Ascending aorta (tissue), 2 donors: ENCODE measurements around the gene SUCO. TPM values are rescaled to one million over a fixed set of nuclear protein-coding genes. Genes with fewer than 3 reads are reported as not detected.

ENCODE experiments used
- DNase-seq, 2 donors: peaks; one replicate each; pipeline ENCODE4 v3.0.0-alpha.2; 2019; ENCODE audit warnings: low spot score in 2 of 2
- H3K27ac ChIP-seq, 2 donors: fragments of 200-600 bp; sonication (generic); one replicate each; pipeline ENCODE4 v1.5.1; 2016 to 2017; ENCODE audit warnings: mild to moderate bottlenecking in 1 of 2
- H3K27me3 ChIP-seq: fragments of 200-600 bp; sonication (generic); one replicate; pipeline ENCODE4 v1.5.1; 2017
- H3K36me3 ChIP-seq, 2 donors: fragments of 200-600 bp; sonication (generic); one replicate each; pipeline ENCODE4 v1.5.1; 2016
- H3K4me1 ChIP-seq, 2 donors: fragments of 200-600 bp; sonication (generic); one replicate each; pipeline ENCODE4 v1.5.1; 2016 to 2017; ENCODE audit warnings: mild to moderate bottlenecking in 1 of 2
- H3K4me3 ChIP-seq, 2 donors: fragments of 200-600 bp; sonication (generic); one replicate each; pipeline ENCODE4 v1.5.1; 2016 to 2017; ENCODE audit warnings: mild to moderate bottlenecking in 1 of 2
- H3K9me3 ChIP-seq, 2 donors: fragments of 200-600 bp; sonication (generic); one replicate each; pipeline ENCODE4 v1.5.1; 2016
- intact Hi-C: fragments of 100-400 bp; cut with DNase I; formaldehyde crosslinking; loops from one replicate; pipeline ENCODE4 v1.15.1; 2023
- total RNA-seq: library from RNA; depleted of rRNA; stranded (reverse); fragments of >200 nt; gene quantifications from one replicate; pipeline ENCODE4 v1.1.0, GENCODE V29; 2016
- TF ChIP-seq, protein P1 (sequence below), 3 experiments: fragments of 200-600 bp in 2 of 3; fragments of 450-650 bp in 1 of 3; sonication (generic) in 2 of 3; IDR thresholded peaks; one replicate each; pipeline ENCODE4 v1.5.1; 2016 to 2019; ENCODE audit warnings: antibody characterized with exemption in 3 of 3, mild to moderate bottlenecking in 1 of 3, moderate library complexity in 1 of 3

SUCO gene
- total RNA-seq, 1 donor from 2014 or later = 7.8 TPM

DNA sequence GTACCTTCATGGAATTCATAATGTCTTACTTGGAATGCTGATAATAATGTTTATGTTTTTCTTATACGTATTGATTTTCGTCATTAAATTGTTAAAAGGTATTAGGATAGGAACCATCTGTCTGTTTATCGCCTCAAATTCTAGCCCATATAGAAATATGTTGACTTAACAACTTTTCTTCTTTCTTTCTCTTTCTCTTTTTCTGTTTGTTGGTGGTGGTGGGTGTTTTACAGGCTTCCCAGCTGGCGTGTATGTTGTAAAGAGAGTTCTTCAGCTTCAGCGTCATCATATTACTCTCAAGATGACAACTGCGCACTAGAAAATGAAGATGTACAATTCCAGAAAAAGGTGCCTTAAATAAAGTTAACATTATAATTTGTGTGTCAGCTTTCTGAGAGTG, 18.3 kb downstream of the SUCO start:
- Histone ChIP-seq H3K9me3 (no peaks in the 10 kb centered on the region), H3K27me3 (no peaks in the 10 kb centered on the region), H3K4me3 (no peak overlapping the region), H3K36me3 (no peaks in the 10 kb centered on the region), H3K4me1 (peaks cover 0 to 4% of the 10 kb centered on the region in 2 donors), H3K27ac (no peak overlapping the region)
- no peak for DNase-seq
- TF ChIP-seq, protein P1, sequence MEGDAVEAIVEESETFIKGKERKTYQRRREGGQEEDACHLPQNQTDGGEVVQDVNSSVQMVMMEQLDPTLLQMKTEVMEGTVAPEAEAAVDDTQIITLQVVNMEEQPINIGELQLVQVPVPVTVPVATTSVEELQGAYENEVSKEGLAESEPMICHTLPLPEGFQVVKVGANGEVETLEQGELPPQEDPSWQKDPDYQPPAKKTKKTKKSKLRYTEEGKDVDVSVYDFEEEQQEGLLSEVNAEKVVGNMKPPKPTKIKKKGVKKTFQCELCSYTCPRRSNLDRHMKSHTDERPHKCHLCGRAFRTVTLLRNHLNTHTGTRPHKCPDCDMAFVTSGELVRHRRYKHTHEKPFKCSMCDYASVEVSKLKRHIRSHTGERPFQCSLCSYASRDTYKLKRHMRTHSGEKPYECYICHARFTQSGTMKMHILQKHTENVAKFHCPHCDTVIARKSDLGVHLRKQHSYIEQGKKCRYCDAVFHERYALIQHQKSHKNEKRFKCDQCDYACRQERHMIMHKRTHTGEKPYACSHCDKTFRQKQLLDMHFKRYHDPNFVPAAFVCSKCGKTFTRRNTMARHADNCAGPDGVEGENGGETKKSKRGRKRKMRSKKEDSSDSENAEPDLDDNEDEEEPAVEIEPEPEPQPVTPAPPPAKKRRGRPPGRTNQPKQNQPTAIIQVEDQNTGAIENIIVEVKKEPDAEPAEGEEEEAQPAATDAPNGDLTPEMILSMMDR (IDR thresholded peaks at IDR 0.05) = no peak
- intact Hi-C loops = no loop called here

- DNase-seq = no peak
- Histone ChIP-seq H3K4me3 (no peak overlapping the region), H3K36me3 (peaks cover 18 to 26% of the 10 kb centered on the region in 2 donors), H3K27me3 (no peaks in the 10 kb centered on the region), H3K4me1 (no peaks in the 10 kb centered on the region), H3K27ac (no peak overlapping the region), H3K9me3 (no peaks in the 10 kb centered on the region)
- TF ChIP-seq, protein P1 (IDR thresholded peaks at IDR 0.05) = no peak
- intact Hi-C loops = no loop called here
Observed at GRCh38 chr1:172554915-172555314, 22.0 kb downstream of the SUCO start.

GRCh38 chr1:172556461-172556860, 23.5 kb downstream of the SUCO start:
- Histone ChIP-seq H3K9me3 (no peaks in the 10 kb centered on the region), H3K36me3 (peaks cover 18 to 34% of the 10 kb centered on the region in 2 donors), H3K27ac (no peak overlapping the region), H3K4me3 (no peak overlapping the region), H3K27me3 (no peaks in the 10 kb centered on the region), H3K4me1 (no peaks in the 10 kb centered on the region)
- DNase-seq = no peak
- intact Hi-C loops = no loop called here
- TF ChIP-seq, protein P1 (IDR thresholded peaks at IDR 0.05) = no peak

- Histone ChIP-seq H3K4me1 (no peaks in the 10 kb centered on the region), H3K27me3 (no peaks in the 10 kb centered on the region), H3K9me3 (no peaks in the 10 kb centered on the region), H3K36me3 (peaks cover 18 to 34% of the 10 kb centered on the region in 2 donors), H3K27ac (no peak overlapping the region), H3K4me3 (no peak overlapping the region)
- intact Hi-C loops = no loop called here
- TF ChIP-seq, protein P1 (IDR thresholded peaks at IDR 0.05) = no peak
- DNase-seq = no peak
Observed at GRCh38 chr1:172557270-172557669, 24.3 kb downstream of the SUCO start.

DNA sequence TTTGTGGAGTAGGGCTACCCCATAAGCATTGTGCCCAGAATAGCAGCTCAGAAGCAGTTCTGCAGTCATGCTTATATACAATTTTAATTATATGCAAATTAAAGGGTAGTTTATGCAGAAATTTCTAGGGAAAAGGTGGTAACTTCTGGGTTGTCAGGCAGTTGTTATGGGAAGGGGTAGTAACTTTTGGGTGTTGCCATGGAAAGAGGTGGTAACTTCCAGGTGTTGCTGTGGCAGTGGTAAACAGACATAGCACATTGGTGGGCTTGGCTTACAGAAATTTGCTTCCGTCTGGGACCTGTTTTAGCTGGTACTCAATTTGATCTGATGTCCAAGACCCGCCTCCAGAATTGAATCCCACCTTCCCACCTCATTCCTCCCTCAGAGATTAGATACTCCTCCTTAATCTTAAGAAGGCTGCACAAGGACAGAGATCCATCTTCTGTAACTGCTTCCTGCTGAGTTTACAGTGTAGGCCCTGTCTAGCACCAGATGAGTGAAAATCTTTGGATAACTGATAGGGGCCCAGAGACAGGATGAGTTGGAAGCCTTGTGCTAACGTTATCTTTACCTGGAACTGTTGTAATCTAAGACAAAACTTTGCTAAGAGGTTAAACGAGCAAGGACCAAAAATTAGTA, 26.7 kb downstream of the SUCO start:
- Histone ChIP-seq H3K4me3 (no peak overlapping the region), H3K27ac (no peak overlapping the region), H3K9me3 (no peaks in the 10 kb centered on the region), H3K36me3 (peaks cover 18 to 40% of the 10 kb centered on the region in 2 donors), H3K4me1 (no peaks in the 10 kb centered on the region), H3K27me3 (no peaks in the 10 kb centered on the region)
- DNase-seq = no peak
- intact Hi-C loops = no loop called here
- TF ChIP-seq, protein P1 (IDR thresholded peaks at IDR 0.05) = no peak

DNA sequence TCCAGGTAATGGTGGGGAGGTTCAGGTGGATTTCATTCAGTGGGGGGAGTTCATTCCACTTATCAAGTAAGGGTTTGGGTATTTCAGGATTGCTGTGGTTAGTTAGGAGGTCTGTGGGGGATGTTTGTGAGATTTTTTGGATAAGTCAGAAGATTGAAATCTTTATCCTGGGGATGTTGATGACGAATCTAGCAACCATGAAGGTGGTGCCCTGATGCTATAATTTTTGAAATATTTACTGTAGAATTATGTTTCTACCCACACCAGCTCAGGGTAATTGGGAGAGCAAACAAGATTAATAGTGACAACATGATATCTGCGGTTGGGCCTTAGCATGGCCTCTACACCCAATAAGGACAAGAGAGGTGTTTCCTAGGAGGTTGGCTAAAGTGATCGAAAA, 28.3 kb downstream of the SUCO start:
- no peak overlapping the region for H3K27ac ChIP-seq
- no peaks in the 10 kb centered on the region for H3K9me3 ChIP-seq
- H3K4me1 ChIP-seq = no peaks in the 10 kb centered on the region
- intact Hi-C loops = no loop called here
- no peaks in the 10 kb centered on the region for H3K27me3 ChIP-seq
- TF ChIP-seq, protein P1 (IDR thresholded peaks at IDR 0.05) = no peak
- H3K4me3 ChIP-seq = no peak overlapping the region
- peaks cover 26 to 53% of the 10 kb centered on the region in 2 donors for H3K36me3 ChIP-seq
- no peak for DNase-seq
